ENCODE data around the gene UVRAG. TPM values are rescaled to one million over a fixed set of nuclear protein-coding genes. Genes with fewer than 3 reads are reported as not detected.

The UVRAG gene
- total RNA-seq, 1 experiment from 2014 or later, result 13.0 TPM

GRCh38 chr11:75783416-75784084, 31.5 kb upstream of the UVRAG start:
- Histone ChIP-seq H3K79me2 (ENCODE audit: low read length) (no peaks in the 10 kb centered on the region), H3K4me2 (ENCODE audit: low read length) (peak overlapping the region; percentile 44), H3K4me1 (ENCODE audit: insufficient read depth, low read length) (peaks cover 17% of the 10 kb centered on the region), H3F3A (ENCODE audit: low read length, unreplicated experiment) (no peaks in the 10 kb centered on the region), H3K36me3 (ENCODE audit: low read depth, low read length) (peaks cover 10% of the 10 kb centered on the region), H3K27me3 (ENCODE audit: low read length) (no peaks in the 10 kb centered on the region), H3K4me3 (ENCODE audit: low read length) (no peak overlapping the region), H3K9ac (ENCODE audit: low read length) (no peak overlapping the region; the same call in 1 of the 2 replicates), H3K9me2 (replicated peaks; ENCODE audit: low read length) (no peaks in the 10 kb centered on the region), H3K27ac (ENCODE audit: low read length) (peak overlapping the region; percentile 75), H2AFZ (ENCODE audit: low read length) (no peak overlapping the region), H3K9me3 (ENCODE audit: low read length) (no peaks in the 10 kb centered on the region), H4K20me1 (ENCODE audit: low read length) (no peaks in the 10 kb centered on the region)
- no peak for DNase-seq
- BruUV-seq (replicated peaks), result no TSS peak
- CTCF ChIA-PET, result no interaction called here
- intact Hi-C loops (cut with micrococcal nuclease), result no loop called here
- POLR2A ChIA-PET (ENCODE audit: unreplicated experiment), result no interaction called here
- TF ChIP-seq EZH2phosphoT487 (IDR thresholded peaks at IDR 0.05; ENCODE audit: borderline replicate concordance, low read length), result no peak
- no peak for TF ChIP-seq EZH2 (IDR thresholded peaks at IDR 0.05; ENCODE audit: low read length, unreplicated experiment)
- TF ChIP-seq, protein P1, sequence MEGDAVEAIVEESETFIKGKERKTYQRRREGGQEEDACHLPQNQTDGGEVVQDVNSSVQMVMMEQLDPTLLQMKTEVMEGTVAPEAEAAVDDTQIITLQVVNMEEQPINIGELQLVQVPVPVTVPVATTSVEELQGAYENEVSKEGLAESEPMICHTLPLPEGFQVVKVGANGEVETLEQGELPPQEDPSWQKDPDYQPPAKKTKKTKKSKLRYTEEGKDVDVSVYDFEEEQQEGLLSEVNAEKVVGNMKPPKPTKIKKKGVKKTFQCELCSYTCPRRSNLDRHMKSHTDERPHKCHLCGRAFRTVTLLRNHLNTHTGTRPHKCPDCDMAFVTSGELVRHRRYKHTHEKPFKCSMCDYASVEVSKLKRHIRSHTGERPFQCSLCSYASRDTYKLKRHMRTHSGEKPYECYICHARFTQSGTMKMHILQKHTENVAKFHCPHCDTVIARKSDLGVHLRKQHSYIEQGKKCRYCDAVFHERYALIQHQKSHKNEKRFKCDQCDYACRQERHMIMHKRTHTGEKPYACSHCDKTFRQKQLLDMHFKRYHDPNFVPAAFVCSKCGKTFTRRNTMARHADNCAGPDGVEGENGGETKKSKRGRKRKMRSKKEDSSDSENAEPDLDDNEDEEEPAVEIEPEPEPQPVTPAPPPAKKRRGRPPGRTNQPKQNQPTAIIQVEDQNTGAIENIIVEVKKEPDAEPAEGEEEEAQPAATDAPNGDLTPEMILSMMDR (conservative IDR thresholded peaks at IDR 0.05; ENCODE audit: low read depth, low read length), result no peak
- ATAC-seq, result no peak

DNA sequence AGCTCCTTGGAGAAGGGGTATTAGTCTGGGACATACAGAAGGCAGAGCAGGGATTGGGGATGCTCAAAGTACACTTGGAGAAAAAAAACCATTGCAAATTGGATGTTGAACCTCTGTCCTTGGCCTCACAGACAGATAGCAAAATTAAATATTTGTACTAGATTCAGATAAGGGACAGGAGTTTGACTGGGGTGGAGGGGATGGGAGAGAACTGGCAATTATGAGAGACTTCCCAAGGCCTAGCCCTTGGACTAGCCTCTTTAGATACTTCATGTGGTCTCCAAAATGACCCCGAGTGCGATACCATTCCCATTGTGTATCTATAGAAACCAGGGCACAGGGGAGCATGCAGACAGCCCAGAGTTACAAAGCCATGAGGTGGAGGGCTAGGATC, 30.9 kb upstream of the UVRAG start:
- no peaks in the 10 kb centered on the region for H3K27me3 ChIP-seq (ENCODE audit: low read length)
- POLR2A ChIA-PET (ENCODE audit: unreplicated experiment), result no interaction called here
- ATAC-seq, result no peak
- CTCF ChIA-PET, result no interaction called here
- BruUV-seq (replicated peaks), result no TSS peak
- no peak overlapping the region for H3K27ac ChIP-seq (ENCODE audit: low read length)
- H3K9ac ChIP-seq (ENCODE audit: low read length), result no peak overlapping the region
- no peak for DNase-seq
- no peaks in the 10 kb centered on the region for H3F3A ChIP-seq (ENCODE audit: low read length, unreplicated experiment)
- TF ChIP-seq EZH2phosphoT487 (IDR thresholded peaks at IDR 0.05; ENCODE audit: borderline replicate concordance, low read length), result no peak
- TF ChIP-seq, protein P1 (conservative IDR thresholded peaks at IDR 0.05; ENCODE audit: low read depth, low read length), result no peak
- no peak for TF ChIP-seq EZH2 (IDR thresholded peaks at IDR 0.05; ENCODE audit: low read length, unreplicated experiment)
- H3K36me3 ChIP-seq (ENCODE audit: low read depth, low read length), result peaks cover 10% of the 10 kb centered on the region
- peaks cover 17% of the 10 kb centered on the region for H3K4me1 ChIP-seq (ENCODE audit: insufficient read depth, low read length)
- no peaks in the 10 kb centered on the region for H3K79me2 ChIP-seq (ENCODE audit: low read length)
- H3K4me2 ChIP-seq (ENCODE audit: low read length), result no peak overlapping the region
- no peaks in the 10 kb centered on the region for H3K9me3 ChIP-seq (ENCODE audit: low read length)
- no peaks in the 10 kb centered on the region for H3K9me2 ChIP-seq (replicated peaks; ENCODE audit: low read length)
- H4K20me1 ChIP-seq (ENCODE audit: low read length), result no peaks in the 10 kb centered on the region
- H3K4me3 ChIP-seq (ENCODE audit: low read length), result no peak overlapping the region
- intact Hi-C loops (cut with micrococcal nuclease), result no loop called here
- no peak overlapping the region for H2AFZ ChIP-seq (ENCODE audit: low read length)

GRCh38 chr11:75784506-75784905, 30.5 kb upstream of the UVRAG start:
- Histone ChIP-seq H3K9me3 (ENCODE audit: low read length) (no peaks in the 10 kb centered on the region), H3K9me2 (replicated peaks; ENCODE audit: low read length) (no peaks in the 10 kb centered on the region), H3K36me3 (ENCODE audit: low read depth, low read length) (peaks cover 10% of the 10 kb centered on the region), H3F3A (ENCODE audit: low read length, unreplicated experiment) (no peaks in the 10 kb centered on the region), H3K4me1 (ENCODE audit: insufficient read depth, low read length) (peaks cover 17% of the 10 kb centered on the region), H3K79me2 (ENCODE audit: low read length) (no peaks in the 10 kb centered on the region), H2AFZ (ENCODE audit: low read length) (no peak overlapping the region), H3K27me3 (ENCODE audit: low read length) (no peaks in the 10 kb centered on the region), H3K9ac (ENCODE audit: low read length) (no peak overlapping the region), H4K20me1 (ENCODE audit: low read length) (no peaks in the 10 kb centered on the region), H3K4me2 (ENCODE audit: low read length) (no peak overlapping the region), H3K4me3 (ENCODE audit: low read length) (no peak overlapping the region), H3K27ac (ENCODE audit: low read length) (no peak overlapping the region)
- TF ChIP-seq, protein P1 (conservative IDR thresholded peaks at IDR 0.05; ENCODE audit: low read depth, low read length), result no peak
- TF ChIP-seq EZH2phosphoT487 (IDR thresholded peaks at IDR 0.05; ENCODE audit: borderline replicate concordance, low read length), result no peak
- TF ChIP-seq EZH2 (IDR thresholded peaks at IDR 0.05; ENCODE audit: low read length, unreplicated experiment), result no peak
- no peak for DNase-seq
- POLR2A ChIA-PET (ENCODE audit: unreplicated experiment), result no interaction called here
- intact Hi-C loops (cut with micrococcal nuclease), result no loop called here
- no peak for ATAC-seq
- CTCF ChIA-PET, result no interaction called here
- no TSS peak for BruUV-seq (replicated peaks)

Data from PC-3 (cell line).